Aorta (tissue), 5 donors: Measurements from ENCODE around the gene TEX19. TPM values are rescaled to one million over a fixed set of nuclear protein-coding genes. Genes with fewer than 3 reads are reported as not detected.

Experiments
- ATAC-seq: fragments of 200-7000 bp; cut with Tn5 transposase; one replicate; pipeline ENCODE4 v1.9.1; 2022; ENCODE audit warnings: moderate library complexity; ENCODE audit not compliant: low FRiP score
- DNase-seq, 2 donors: peaks; one replicate each; pipeline ENCODE4 v3.0.0-alpha.2; 2020
- H3K27ac ChIP-seq, 2 donors: one replicate each; pipeline ENCODE4 v1.5.1; 2013; ENCODE audit warnings: low read length in 2 of 2, mild to moderate bottlenecking in 2 of 2, moderate library complexity in 2 of 2, control low read depth in 1 of 2, inconsistent platforms in 1 of 2, low read depth in 1 of 2
- H3K27me3 ChIP-seq, 2 donors: one replicate each; pipeline ENCODE4 v1.6.1; 2013; ENCODE audit warnings: control low read depth in 1 of 2, low read length in 1 of 2, mild to moderate bottlenecking in 1 of 2, moderate library complexity in 1 of 2; ENCODE audit not compliant: insufficient read depth in 2 of 2, control insufficient read depth in 1 of 2
- H3K36me3 ChIP-seq, 2 donors: one replicate each; pipeline ENCODE4 v1.6.1; 2013; ENCODE audit warnings: control low read depth in 1 of 2, low read length in 1 of 2, mild to moderate bottlenecking in 1 of 2; ENCODE audit not compliant: insufficient read depth in 2 of 2, control insufficient read depth in 1 of 2
- H3K4me1 ChIP-seq, 2 donors: one replicate each; pipeline ENCODE4 v1.6.1; 2013; ENCODE audit warnings: low read length in 2 of 2, control low read depth in 1 of 2, mild to moderate bottlenecking in 1 of 2, moderate library complexity in 1 of 2; ENCODE audit not compliant: insufficient read depth in 2 of 2, control insufficient read depth in 1 of 2
- H3K4me3 ChIP-seq, 2 donors: one replicate each; pipeline ENCODE4 v1.5.1; 2013; ENCODE audit warnings: low read length in 2 of 2, control low read depth in 1 of 2, mild to moderate bottlenecking in 1 of 2
- H3K9me3 ChIP-seq: one replicate; pipeline ENCODE4 v1.6.1; 2013; ENCODE audit warnings: mild to moderate bottlenecking, low read length; ENCODE audit not compliant: control insufficient read depth
- WGBS, 2 donors: extraction: QIAGEN DNeasy Blood & Tissue Kit; methylation state at CpG; one replicate each; pipeline ENCODE4 v1.1.7; 2013; 5-methylcytosine and 5-hydroxymethylcytosine counted together
- intact Hi-C, 2 donors: fragments of 100-400 bp; cut with DNase I; formaldehyde crosslinking; loops; one replicate each; pipeline versions ENCODE4 v1.14.2 to v1.15.0; 2022
- polyA plus RNA-seq, 2 donors: library from polyadenylated mRNA; stranded (reverse); fragments of 200-250 nt; gene quantifications; one replicate each; pipeline ENCODE4 v1.2.3, GENCODE V29; 2013
- total RNA-seq, 2 donors: library from RNA; stranded (reverse); fragmentation: NEBNext Ultra II Directional; extraction: Animal tissue kit (Norgen Biotek cat#: 25700); gene quantifications; one replicate each; pipeline ENCODE4 v1.2.1, GENCODE V29; 2021
- donor health status: healthy with polysubstance abuse.
- donor health status: Bipolar disorder and iron deficiency.
- donor health status: DM: no; HTN: no; CAD: no.
- donor health status: DM: no; HTN: no; CAD: no.
- donor health status: DM: yes; HTN: yes; CAD: no.

TEX19 gene
- total and polyA plus RNA-seq, 4 donors, result not detected

DNA sequence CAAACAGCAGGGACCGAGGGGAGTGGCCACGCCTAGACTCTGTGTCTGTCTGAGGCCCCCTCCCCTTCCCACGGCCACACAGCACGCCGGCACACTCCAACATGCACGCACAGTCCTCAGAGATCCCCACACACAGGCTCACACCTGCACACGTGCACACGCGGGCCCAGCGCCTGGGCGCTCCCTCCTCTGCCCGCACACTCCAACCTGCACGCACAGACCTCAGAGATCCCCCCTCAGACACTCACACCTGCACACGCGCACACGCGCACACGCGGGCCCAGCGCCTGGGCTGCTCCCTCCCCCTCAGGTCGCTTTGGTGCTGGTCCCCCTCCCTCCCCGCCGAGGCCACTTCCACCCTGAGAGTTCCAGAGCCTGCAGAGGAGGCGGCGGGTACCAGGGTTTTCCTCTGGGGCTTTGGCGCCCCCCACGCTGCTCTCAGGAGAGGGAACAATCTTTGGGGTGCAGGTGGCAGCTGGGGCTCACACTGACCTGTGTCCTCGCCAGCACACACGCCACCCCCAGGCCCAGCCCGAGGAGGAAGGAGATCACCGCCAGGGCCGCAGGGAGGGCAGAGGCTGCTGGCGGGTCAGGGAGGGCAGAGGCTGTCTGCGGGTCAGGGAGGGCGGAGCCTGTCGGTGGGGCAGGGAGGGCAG, 43.2 kb upstream of the TEX19 start:
- DNase-seq, result no peak
- no peaks in the 10 kb centered on the region for H3K36me3 ChIP-seq
- H3K4me1 ChIP-seq, result no peaks in the 10 kb centered on the region
- H3K4me3 ChIP-seq, result no peak overlapping the region
- WGBS, 2 donors, result 16 to 20% methylated on average over 35 to 36 of the region's 36 CpGs
- H3K27me3 ChIP-seq, result no peaks in the 10 kb centered on the region
- intact Hi-C loops, result no loop called here
- no peak overlapping the region for H3K27ac ChIP-seq
- H3K9me3 ChIP-seq, result no peaks in the 10 kb centered on the region
- ATAC-seq, result peak; percentile 28

DNA sequence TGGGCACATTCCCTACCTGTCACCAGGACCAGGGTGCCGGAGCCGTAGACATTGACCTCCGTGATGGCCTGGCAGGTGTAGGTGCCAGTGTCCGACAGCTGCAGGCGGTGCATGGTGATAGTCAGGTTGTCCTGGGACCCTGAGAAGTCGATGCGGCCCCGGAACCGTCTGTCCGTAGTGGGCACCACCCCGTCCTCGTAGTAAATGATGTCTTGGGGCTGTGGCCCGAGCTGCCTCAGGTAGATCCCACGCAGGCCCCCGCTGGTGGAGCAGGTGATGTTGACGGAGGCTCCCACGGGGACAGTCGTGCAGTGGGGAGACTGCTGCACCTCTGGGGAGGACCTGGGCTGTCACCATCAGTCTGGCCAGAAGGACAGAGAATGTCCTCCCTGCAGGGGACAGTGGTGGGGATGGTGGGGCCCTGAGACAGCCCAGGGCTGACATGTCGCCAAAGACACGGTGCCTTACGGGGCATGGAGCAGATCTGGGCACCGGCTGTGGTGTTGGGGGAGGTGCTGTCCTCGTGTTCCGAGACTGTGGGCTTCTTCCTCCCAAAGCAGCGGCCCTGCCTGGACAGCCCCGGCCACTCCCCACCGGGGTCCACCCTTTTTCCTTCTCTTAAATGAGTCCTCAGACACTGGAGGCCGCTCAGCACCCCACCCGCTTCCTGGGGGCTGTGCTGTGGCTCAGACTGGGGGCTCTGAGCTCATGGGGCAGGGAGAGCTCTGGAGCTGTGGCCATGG, 42.2 kb upstream of the TEX19 start:
- Histone ChIP-seq H3K36me3 (no peaks in the 10 kb centered on the region), H3K9me3 (no peaks in the 10 kb centered on the region), H3K27me3 (no peaks in the 10 kb centered on the region), H3K4me1 (no peaks in the 10 kb centered on the region), H3K27ac (no peak overlapping the region), H3K4me3 (no peak overlapping the region)
- DNase-seq (peak in 1 of 2 donors; percentile 41), ATAC-seq (no peak)
- WGBS, 2 donors, result 73 to 76% methylated on average over 29 of the region's 29 CpGs
- intact Hi-C loops, result no loop called here

DNA sequence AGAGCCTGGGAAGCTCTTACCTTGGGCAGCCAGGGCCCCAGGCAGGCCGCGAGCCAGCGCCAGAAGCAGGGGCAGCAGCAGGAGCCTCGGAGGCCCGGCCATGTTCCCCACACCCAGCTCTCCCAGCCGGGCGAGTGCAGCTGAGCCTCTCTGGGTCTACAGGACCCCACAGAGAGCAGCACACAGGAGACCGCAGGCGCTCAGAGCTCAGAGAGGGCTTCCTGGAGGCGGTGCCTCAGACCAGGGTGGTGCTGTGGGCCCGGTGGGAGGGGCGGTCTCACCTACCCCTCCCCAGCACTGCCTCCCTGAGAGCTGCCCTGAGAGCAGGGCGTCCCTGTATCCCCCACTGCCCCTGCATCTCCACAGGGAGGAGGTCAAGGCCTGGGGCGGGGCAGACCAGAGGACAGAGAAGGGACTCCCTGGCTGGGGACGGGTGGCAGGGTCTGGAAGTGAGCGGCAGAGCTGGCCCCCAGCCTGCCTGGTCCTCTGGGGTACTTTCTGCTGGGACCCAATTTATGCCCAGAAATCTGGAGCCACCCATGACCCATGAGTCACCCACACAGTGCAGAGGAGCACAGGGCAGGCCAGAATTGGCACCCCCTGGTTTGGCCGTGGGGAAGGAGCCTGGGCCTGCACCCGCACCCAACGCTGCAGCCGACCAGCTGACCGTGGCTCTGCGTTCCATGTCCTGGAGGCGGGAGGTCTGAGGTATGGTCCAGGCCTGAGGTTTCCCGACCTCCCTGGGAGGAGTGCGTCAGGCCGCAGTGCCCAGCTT, 41.5 kb upstream of the TEX19 start, which contains the start of gene CD7:
Gene CD7 (minus strand): TSS at position 215 of the 775 bp plus-strand sequence. CDS start 113 bp downstream, at position 102.
- 75 to 81% methylated on average over 26 of the region's 26 CpGs for WGBS, 2 donors
- peak in 1 of 2 donors; percentile 44 for DNase-seq
- H3K9me3 ChIP-seq, result no peaks in the 10 kb centered on the region
- H3K4me1 ChIP-seq, result no peaks in the 10 kb centered on the region
- no peak within 1 kb of the TSS for H3K4me3 ChIP-seq
- intact Hi-C loops, result no loop called here
- H3K36me3 ChIP-seq, result no peaks in the 10 kb centered on the region
- no peaks in the 10 kb centered on the region for H3K27me3 ChIP-seq
- ATAC-seq, result no peak
- H3K27ac ChIP-seq, result no peak within 1 kb of the TSS

DNA sequence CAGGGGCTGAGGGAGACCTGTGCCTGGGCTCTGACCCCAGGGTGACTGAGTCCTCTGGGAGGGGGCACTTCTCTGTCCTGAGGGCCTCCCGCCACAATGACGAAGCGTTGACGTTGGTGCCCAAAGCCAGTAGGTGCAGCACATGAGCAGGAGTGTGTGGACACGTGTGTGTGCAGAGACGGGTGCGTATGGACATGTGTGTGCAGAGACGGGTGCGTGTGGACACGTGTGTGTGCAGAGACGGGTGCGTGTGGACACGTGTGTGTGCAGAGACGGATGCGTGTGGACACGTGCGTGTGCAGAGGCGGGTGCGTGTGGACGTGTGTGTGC, 40.9 kb upstream of the TEX19 start:
- ATAC-seq (no peak), DNase-seq (peak in 1 of 2 donors; percentile 44)
- no peaks in the 10 kb centered on the region for H3K9me3 ChIP-seq
- intact Hi-C loops, result no loop called here
- no peak overlapping the region for H3K4me3 ChIP-seq
- WGBS, 2 donors, result 95 to 97% methylated on average over 20 of the region's 20 CpGs
- no peaks in the 10 kb centered on the region for H3K4me1 ChIP-seq
- H3K36me3 ChIP-seq, result no peaks in the 10 kb centered on the region
- H3K27ac ChIP-seq, result no peak overlapping the region
- no peaks in the 10 kb centered on the region for H3K27me3 ChIP-seq

DNA sequence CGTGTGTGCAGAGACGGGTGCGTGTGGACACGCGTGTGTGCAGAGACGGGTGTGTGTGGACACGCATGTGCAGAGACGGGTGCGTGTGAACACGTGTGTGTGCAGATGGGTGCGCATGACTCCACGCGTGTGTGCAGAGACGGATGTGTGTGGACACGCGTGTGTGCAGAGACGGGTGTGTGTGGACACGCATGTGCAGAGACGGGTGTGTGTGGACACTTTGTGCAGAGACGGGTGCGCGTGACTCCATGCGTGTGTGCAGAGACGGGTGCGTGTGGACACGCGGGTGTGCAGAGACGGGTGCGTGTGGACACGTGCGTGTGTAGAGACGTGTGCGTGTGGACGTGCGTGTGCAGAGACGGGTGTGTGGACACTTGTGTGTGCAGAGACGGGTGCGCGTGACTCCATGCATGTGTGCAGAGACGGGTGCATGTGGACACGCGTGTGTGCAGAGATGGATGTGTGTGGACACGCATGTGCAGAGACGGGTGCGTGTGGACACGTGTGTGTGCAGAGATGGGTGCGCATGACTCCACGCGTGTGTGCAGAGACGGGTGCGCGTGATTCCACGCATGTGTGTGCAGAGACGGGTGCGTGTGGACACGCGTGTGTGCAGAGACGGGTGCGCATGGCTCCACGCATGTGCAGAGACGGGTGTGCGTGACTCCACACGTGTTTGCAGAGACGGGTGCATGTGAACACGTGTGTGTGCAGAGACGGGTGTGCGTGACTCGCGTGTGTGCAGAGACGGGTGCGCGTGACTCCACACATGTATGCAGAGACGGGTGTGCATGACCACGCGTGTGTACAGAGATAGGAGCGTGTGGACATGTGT, 40.1 kb upstream of the TEX19 start:
- Histone ChIP-seq H3K27me3 (no peaks in the 10 kb centered on the region), H3K36me3 (no peaks in the 10 kb centered on the region), H3K4me3 (no peak overlapping the region), H3K4me1 (no peaks in the 10 kb centered on the region), H3K9me3 (no peaks in the 10 kb centered on the region), H3K27ac (no peak overlapping the region)
- DNase-seq (peak in 1 of 2 donors; percentile 32), ATAC-seq (no peak)
- intact Hi-C loops, result no loop called here
- WGBS, 2 donors, result 95% methylated on average over 76 of the region's 76 CpGs

DNA sequence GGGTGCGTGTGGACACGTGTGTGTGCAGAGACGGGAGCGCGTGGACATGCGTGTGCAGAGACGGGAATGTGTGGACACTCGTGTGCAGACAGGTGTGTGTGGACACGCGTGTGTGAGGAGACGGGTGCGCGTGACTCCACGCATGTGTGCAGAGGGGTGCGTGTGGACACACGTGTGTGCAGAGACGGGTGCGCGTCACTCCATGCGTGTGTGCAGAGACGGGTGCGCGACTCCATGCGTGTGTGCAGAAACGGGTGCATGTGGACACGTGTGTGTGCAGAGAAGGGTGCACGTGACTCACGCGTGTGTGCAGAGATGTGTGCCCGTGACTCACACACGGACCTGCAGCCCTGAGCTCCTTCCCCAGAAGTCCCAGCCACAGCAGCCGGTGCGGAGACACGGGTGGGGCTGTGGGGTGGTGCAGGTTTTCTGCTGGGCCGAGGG, 39.4 kb upstream of the TEX19 start:
- peak in 1 of 2 donors; percentile 40 for DNase-seq
- 92 to 94% methylated on average over 35 of the region's 35 CpGs for WGBS, 2 donors
- no peak for ATAC-seq
- no peaks in the 10 kb centered on the region for H3K36me3 ChIP-seq
- H3K4me1 ChIP-seq, result no peaks in the 10 kb centered on the region
- no peaks in the 10 kb centered on the region for H3K27me3 ChIP-seq
- H3K9me3 ChIP-seq, result no peaks in the 10 kb centered on the region
- no peak overlapping the region for H3K4me3 ChIP-seq
- H3K27ac ChIP-seq, result no peak overlapping the region
- intact Hi-C loops, result loop anchor here (2.0 to 10.0 kb wide), 4 partner anchors 82 to 285 kb away; partner anchors contain the start of genes DCXR (in 2 of the 2) and RAC3 (in 2 of the 2)

DNA sequence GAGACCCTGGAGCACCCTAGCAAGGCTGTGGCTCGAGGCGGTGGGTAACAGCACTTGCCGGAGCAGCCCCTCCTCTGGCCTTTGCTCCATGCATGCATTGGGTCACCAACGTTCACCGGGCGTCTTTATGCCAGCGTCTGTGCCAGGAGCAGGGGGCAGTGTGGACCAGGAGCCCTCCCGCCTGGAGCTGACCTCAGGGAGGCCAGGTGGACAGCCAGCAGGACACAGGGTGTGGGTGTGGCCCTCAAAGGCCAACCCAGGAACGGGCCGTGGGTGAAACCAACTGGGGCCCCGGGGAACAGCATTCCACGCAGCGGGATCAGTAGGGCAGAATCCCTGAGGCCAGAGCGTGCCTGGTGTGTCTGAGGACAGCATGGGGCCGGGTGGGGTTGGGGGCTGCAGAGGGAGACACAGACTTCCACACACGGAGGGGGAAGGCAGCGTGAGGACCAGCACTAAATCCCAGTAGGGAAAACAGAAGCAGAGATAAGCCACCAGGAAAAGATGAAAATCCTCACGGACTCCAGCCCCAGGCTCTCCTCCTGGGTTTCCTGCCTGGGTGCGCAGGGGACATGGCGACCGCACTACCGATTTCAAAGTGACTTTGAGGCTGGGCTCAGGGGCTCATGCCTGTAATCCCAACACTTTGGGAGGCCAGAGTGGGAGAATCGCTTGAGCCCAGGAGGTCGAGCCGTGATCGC, 38.8 kb upstream of the TEX19 start:
- intact Hi-C loops, result loop anchor here (2.0 to 10.0 kb wide), 4 partner anchors 83 to 285 kb away; partner anchors contain the start of genes DCXR (in 2 of the 2) and RAC3 (in 2 of the 2)
- no peak overlapping the region for H3K4me3 ChIP-seq
- H3K4me1 ChIP-seq, result no peaks in the 10 kb centered on the region
- H3K9me3 ChIP-seq, result no peaks in the 10 kb centered on the region
- H3K36me3 ChIP-seq, result no peaks in the 10 kb centered on the region
- 65 to 74% methylated on average over 26 of the region's 26 CpGs for WGBS, 2 donors
- no peak overlapping the region for H3K27ac ChIP-seq
- DNase-seq (peak in 1 of 2 donors; percentile 49), ATAC-seq (no peak)
- no peaks in the 10 kb centered on the region for H3K27me3 ChIP-seq
